Gastrocnemius medialis (tissue), 4 donors: ENCODE data around the gene ADARB2.

Experiments used
- CTCF ChIP-seq, 5 experiments: fragments of 450-650 bp in 3 of 5; fragments of 200-600 bp in 2 of 5; sonication (generic) in 2 of 5; IDR thresholded peaks in 4 of 5; conservative IDR thresholded peaks in 1 of 5; 1 replicate in 4 of 5; 2 replicates in 1 of 5; pipeline ENCODE4 v1.5.1; 2016 to 2019; ENCODE audit warnings: antibody characterized with exemption in 5 of 5, mild to moderate bottlenecking in 3 of 5, moderate library complexity in 3 of 5
- POLR2A ChIP-seq, 2 donors: fragments of 450-650 bp; IDR thresholded peaks; one replicate each; pipeline ENCODE4 v1.6.1; 2017; ENCODE audit warnings: antibody characterized with exemption in 2 of 2, mild to moderate bottlenecking in 2 of 2, moderate library complexity in 2 of 2

DNA sequence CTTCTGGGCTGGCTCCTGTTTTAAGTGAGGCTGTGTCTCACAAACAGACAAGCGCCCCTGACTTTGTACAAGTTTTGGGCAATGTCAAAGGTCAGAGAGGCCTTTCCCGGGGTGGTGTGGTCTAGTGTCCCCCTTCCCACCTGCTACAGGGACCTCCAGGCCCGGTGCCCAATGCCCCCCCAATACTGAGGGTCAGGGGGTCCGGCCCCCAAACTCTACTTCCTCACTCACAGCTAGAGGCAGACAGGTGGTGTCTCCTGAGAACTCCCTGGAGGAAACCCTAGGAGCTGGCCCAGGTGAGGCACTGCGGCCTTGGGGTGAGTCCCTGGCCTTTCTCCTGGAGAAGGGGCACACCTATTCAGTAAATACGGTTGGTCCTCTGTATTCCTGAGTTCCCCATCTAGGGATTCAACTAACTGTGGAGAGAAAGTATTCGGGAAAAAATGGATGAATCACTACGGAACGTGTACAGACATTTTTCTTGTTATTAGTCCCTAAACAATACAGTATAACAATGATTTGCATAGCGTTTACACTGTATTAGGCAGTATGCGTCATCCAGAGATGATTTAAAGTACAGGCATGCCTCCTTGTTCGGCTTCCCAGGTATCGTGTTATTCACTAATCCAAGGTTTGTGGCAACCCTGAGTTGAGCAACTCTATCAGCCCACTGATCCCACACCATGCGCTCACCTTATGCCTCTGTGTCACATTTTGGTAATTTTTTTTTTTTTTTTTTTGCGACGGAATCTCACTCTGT lies 373.0 kb downstream of the ADARB2 start:
- TF ChIP-seq POLR2A (IDR thresholded peaks at IDR 0.05) (no peak), CTCF (IDR thresholded peaks at IDR 0.05 in 4 of 5, conservative IDR thresholded peaks at IDR 0.05 in 1 of 5) (no peak)
